ENCODE data around the gene OLA1. TPM values are rescaled to one million over a fixed set of nuclear protein-coding genes. Genes with fewer than 3 reads are reported as not detected.

Gene OLA1
- total RNA-seq, 1 donor from 2014 or later = 323 TPM

GRCh38 chr2:174219321-174219720 is 29.0 kb downstream of the OLA1 start:
- peaks cover 64% of the 10 kb centered on the region for H4K20me1 ChIP-seq (ENCODE audit: low read depth)
- Mint-ChIP-seq H3K27me3 (ENCODE audit: insufficient read depth, low read depth) (no peaks in the 10 kb centered on the region), H3K4me3 (no peak overlapping the region), H3K36me3 (peaks cover 6% of the 10 kb centered on the region), H3K4me1 (peaks cover 12% of the 10 kb centered on the region), H3K9me3 (no peaks in the 10 kb centered on the region), H3K27ac (no peak overlapping the region)
- DNase-seq (ENCODE audit: low spot score) = no peak
- H3F3A ChIP-seq (ENCODE audit: low read depth) = no peaks in the 10 kb centered on the region
- no peak overlapping the region for H3K4me3 ChIP-seq
- no peak overlapping the region for H3K27ac ChIP-seq
- H2AFZ ChIP-seq (replicated peaks) = no peak overlapping the region
- no peaks in the 10 kb centered on the region for H3K36me3 ChIP-seq
- no peaks in the 10 kb centered on the region for H3K27me3 ChIP-seq
- H3K79me2 ChIP-seq (ENCODE audit: low read depth) = peaks cover 61% of the 10 kb centered on the region
- H3K9ac ChIP-seq = no peak overlapping the region
- TF ChIP-seq EZH2 (IDR thresholded peaks at IDR 0.05) = no peak
- TF ChIP-seq, protein P1, sequence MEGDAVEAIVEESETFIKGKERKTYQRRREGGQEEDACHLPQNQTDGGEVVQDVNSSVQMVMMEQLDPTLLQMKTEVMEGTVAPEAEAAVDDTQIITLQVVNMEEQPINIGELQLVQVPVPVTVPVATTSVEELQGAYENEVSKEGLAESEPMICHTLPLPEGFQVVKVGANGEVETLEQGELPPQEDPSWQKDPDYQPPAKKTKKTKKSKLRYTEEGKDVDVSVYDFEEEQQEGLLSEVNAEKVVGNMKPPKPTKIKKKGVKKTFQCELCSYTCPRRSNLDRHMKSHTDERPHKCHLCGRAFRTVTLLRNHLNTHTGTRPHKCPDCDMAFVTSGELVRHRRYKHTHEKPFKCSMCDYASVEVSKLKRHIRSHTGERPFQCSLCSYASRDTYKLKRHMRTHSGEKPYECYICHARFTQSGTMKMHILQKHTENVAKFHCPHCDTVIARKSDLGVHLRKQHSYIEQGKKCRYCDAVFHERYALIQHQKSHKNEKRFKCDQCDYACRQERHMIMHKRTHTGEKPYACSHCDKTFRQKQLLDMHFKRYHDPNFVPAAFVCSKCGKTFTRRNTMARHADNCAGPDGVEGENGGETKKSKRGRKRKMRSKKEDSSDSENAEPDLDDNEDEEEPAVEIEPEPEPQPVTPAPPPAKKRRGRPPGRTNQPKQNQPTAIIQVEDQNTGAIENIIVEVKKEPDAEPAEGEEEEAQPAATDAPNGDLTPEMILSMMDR (IDR thresholded peaks at IDR 0.05) = no peak
- TF ChIP-seq EZH2phosphoT487 (IDR thresholded peaks at IDR 0.05) = no peak
- H3K4me1 ChIP-seq = no peaks in the 10 kb centered on the region
- no peaks in the 10 kb centered on the region for H3K9me3 ChIP-seq (ENCODE audit: low read depth)
- H3K4me2 ChIP-seq = no peak overlapping the region

DNA sequence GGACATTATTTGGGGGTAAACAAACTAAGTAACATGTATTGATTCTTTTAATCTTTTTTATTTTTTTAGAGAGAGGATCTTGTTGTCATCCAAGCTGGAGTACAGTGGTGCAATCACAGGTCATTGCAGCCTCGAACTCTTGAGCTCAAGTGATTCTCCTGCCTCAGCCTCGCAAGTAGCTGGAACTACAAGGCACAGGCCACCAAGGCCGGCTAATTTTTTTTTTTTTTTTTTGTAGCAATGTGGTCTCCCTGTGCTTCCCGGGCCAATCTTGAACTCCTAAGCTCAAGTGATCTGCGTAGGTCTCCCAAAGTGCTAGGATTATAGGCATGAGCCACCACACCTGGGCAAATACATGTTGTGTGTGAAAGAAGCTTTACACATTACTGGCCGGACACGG is 29.6 kb downstream of the OLA1 start:
- Histone ChIP-seq H3F3A (ENCODE audit: low read depth) (no peaks in the 10 kb centered on the region), H4K20me1 (ENCODE audit: low read depth) (peaks cover 59% of the 10 kb centered on the region), H3K27me3 (no peaks in the 10 kb centered on the region), H3K9me3 (ENCODE audit: low read depth) (no peaks in the 10 kb centered on the region), H2AFZ (replicated peaks) (no peak overlapping the region), H3K36me3 (no peaks in the 10 kb centered on the region), H3K27ac (no peak overlapping the region), H3K4me2 (no peak overlapping the region), H3K4me3 (no peak overlapping the region), H3K4me1 (no peaks in the 10 kb centered on the region), H3K79me2 (ENCODE audit: low read depth) (peaks cover 61% of the 10 kb centered on the region), H3K9ac (no peak overlapping the region)
- Mint-ChIP-seq H3K27me3 (ENCODE audit: insufficient read depth, low read depth) (no peaks in the 10 kb centered on the region), H3K36me3 (peaks cover 6% of the 10 kb centered on the region), H3K9me3 (no peaks in the 10 kb centered on the region), H3K27ac (no peak overlapping the region), H3K4me1 (peaks cover 12% of the 10 kb centered on the region), H3K4me3 (no peak overlapping the region)
- no peak for DNase-seq (ENCODE audit: low spot score)
- TF ChIP-seq, protein P1 (IDR thresholded peaks at IDR 0.05) = no peak
- no peak for TF ChIP-seq EZH2 (IDR thresholded peaks at IDR 0.05)
- TF ChIP-seq EZH2phosphoT487 (IDR thresholded peaks at IDR 0.05) = no peak

- no peaks in the 10 kb centered on the region for H3K9me3 ChIP-seq (ENCODE audit: low read depth)
- no peaks in the 10 kb centered on the region for H3K27me3 ChIP-seq
- no peaks in the 10 kb centered on the region for H3K4me1 ChIP-seq
- H3K79me2 ChIP-seq (ENCODE audit: low read depth) = peaks cover 59% of the 10 kb centered on the region
- no peak overlapping the region for H3K9ac ChIP-seq
- peaks cover 12% of the 10 kb centered on the region for H3K4me1 Mint-ChIP-seq
- H4K20me1 ChIP-seq (ENCODE audit: low read depth) = peaks cover 56% of the 10 kb centered on the region
- H3K4me3 Mint-ChIP-seq = no peak overlapping the region
- peak overlapping the region; percentile 20 for H3K27ac ChIP-seq
- H3F3A ChIP-seq (ENCODE audit: low read depth) = no peaks in the 10 kb centered on the region
- peaks cover 5% of the 10 kb centered on the region for H3K36me3 Mint-ChIP-seq
- no peak overlapping the region for H2AFZ ChIP-seq (replicated peaks)
- H3K27ac Mint-ChIP-seq = no peak overlapping the region
- TF ChIP-seq EZH2 (IDR thresholded peaks at IDR 0.05) = no peak
- TF ChIP-seq, protein P1 (IDR thresholded peaks at IDR 0.05) = no peak
- TF ChIP-seq EZH2phosphoT487 (IDR thresholded peaks at IDR 0.05) = no peak
- H3K4me2 ChIP-seq = no peak overlapping the region
- H3K27me3 Mint-ChIP-seq (ENCODE audit: insufficient read depth, low read depth) = no peaks in the 10 kb centered on the region
- no peak for DNase-seq (ENCODE audit: low spot score)
- H3K36me3 ChIP-seq = no peaks in the 10 kb centered on the region
- no peak overlapping the region for H3K4me3 ChIP-seq
- no peaks in the 10 kb centered on the region for H3K9me3 Mint-ChIP-seq
These were observed 30.5 kb downstream of the OLA1 start for GRCh38 chr2:174217869-174218268.

Measured in neural progenitor cell (in vitro differentiated cells).